GM18909 (cell line): ENCODE measurements around the gene DIMT1.

Experiments used
- ATAC-seq: cut with Tn5 transposase; IDR thresholded peaks from one replicate; pipeline ENCODE4 v1.9.1; 2021; ENCODE audit warnings: mild to moderate bottlenecking; ENCODE audit not compliant: unreplicated experiment, poor library complexity

The DIMT1 gene

DNA sequence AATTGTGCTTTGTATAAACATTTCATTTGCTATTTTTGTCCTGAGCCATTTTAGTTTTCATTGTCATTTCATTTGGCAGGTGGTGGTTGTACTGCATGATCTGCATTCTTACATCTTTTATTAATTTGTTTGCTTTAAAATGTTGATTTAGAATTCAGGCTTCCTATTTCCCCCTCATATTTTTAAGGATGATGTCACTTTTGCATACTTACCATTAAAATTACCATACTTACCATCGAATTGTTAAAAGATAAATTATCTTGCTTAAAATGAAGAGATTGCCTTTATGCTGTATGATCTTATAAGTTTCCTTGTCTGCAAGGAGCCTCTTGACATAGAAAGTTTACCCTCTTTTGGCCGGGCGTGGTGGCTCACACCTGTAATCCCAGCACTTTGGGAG lies 31.1 kb downstream of the DIMT1 start:
- ATAC-seq, result no peak

DNA sequence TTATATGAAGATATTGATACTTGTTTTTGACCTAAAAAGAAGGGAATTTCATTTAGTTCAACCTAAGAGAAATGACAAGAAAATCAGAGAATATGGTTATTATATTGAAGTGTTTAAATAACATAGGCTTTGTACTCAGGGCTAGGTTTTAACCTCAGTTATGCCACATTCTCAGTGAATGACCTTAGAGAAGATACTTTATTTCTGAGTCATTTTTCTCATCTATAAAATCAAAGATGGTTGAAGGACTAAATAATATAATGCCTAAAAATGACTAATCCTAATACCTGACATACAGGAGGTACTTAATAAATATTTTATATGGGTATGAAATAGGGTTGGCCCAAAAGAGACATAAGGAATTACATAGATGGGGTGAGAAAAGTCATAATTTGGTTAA lies 32.3 kb downstream of the DIMT1 start:
- ATAC-seq, result no peak

- ATAC-seq, result no peak
Observed at GRCh38 chr5:62369039-62369438, 34.7 kb downstream of the DIMT1 start.

DNA sequence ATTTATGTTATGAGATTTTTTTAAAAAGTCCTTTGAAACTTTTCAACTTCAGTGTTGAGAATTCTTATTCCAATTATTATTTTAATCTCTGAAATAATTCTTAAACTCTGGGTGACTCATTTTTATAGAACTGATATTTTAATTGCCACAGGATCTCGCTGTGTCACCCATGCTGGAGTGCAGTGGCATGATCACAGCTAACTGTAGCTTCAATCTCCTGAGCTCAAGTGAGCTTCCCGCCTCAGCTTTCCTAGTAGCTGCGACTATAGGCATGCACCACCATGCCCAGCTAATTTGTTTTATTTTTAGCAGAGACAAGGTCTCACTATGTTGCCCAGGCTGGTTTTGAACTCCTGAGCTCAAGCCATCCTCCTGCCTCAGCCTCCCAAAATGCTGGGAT lies 41.0 kb downstream of the DIMT1 start:
- no peak for ATAC-seq

- ATAC-seq, result peak; percentile 92
Observed at GRCh38 chr5:62354028-62354874, 49.5 kb downstream of the DIMT1 start.

DNA sequence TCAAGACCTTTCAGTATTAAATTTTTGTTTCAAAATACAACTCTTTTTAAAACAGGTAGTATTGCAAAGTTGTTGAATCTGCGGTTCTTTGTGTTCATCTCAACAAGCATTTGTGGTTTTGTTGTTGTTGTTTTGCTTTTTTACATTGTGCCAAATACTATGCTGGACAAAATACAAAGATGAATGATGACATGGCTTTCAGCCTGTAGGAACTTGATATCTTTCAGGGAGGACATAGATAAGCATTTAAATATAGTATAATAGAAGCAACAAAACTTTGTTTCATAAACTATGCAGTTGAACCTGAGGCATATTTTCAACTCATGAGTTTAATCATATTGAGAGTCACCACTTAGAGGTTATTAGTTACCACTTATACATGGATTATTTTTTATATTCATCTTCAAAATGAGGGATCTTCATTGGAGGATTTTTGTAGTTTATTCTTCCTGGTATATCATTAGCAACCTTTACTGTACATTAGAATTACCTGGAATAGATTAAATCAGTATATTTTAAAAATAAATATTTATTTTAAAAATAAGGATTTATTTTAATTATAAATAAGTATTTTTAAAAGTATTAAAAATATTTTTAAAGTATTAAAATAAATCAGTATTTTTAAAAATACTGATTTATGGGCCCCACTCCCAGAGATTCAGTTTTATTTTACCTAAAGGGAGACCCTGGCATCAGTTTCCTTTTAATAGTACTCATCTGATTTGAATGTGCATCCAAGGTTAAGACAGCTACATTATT lies 54.8 kb downstream of the DIMT1 start:
- ATAC-seq, result no peak

DNA sequence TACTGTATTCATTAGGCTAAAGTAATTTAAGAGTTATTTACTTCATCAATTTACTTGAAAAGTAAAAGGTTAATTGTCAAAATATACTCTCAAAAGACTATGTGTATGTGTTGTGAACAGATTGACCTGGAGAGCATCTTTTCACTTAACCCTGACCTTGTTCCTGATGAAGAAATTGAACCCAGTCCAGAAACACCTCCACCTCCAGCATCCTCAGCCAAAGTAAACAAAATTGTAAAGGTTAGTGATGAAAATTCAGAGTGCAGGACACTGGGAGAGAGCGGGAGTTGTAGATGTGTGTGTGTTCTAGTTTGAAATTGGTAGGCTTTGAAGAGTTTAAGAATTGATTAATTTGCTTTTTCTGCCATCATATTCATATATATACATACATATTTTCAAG lies 55.8 kb downstream of the DIMT1 start:
- no peak for ATAC-seq

DNA sequence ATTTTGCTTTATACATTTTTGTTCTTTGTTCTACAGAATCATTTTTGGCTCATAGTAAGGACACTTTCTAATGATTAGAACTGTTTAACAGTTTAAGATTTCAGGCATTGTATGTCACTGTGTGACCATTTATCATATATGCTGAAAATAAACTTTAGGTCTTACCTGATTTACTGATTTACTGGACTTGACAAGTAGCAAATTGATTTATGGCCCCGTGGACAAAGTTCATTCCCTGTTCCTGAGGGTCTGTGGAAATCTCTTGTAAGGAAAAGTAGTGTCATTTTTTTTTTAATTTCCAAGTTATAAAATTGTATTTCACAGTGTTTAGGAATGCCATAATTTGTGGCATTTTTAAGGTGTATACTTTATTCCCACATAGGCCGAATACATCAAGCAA lies 57.0 kb downstream of the DIMT1 start:
- no peak for ATAC-seq

- no peak for ATAC-seq
Observed at GRCh38 chr5:62343428-62343827, 60.3 kb downstream of the DIMT1 start.

DNA sequence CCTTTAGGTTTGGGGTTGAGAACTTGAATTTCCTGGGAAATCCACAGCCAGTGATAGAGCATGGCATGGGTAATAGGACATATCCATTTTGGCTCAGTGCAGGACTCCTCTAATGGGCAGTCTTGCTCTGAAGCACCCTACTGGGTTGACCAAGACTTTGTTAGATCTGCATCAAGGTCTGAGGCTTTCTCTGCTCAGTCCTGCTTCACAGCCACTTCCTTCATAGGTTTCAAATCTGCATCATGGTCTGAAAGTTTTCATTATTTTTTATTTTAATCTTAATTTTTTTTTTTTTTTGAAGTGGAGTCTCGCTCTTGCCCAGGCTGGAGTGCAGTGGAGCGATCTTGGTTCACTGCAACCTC lies 61.2 kb downstream of the DIMT1 start:
- peak; percentile 50 for ATAC-seq

DNA sequence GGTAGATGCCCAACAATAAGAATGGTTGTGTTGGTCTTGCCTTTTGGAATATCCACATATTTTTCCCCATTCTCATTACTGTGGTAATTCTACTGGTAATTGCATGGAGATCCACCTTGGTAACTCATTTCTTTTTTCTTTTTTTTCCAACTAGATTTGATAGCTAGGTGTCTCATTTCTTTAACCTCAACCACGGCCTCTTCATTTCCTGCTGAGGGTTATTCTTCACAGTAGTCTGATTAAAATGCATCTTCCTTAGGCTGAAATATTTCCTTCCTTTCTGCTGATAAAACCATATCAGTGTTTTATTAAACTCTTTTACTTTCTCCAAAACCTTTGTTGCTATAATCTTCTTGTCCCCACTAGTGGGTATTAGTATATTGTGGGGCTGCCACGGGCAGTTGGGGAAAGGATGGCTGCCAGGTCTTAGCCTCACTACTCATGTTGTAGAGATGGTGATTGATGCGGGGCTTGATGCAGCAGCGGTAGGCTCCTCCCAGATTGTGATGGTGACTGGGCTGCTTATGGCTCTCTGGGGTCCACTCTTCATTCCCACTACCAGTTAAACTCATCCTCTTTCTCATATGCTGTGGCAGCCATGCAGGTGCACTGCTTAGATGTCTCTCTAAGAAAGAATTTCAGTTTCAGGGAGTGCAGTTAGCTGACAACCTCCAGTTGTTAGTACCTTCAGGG lies 61.8 kb downstream of the DIMT1 start:
- ATAC-seq, result peak; percentile 78

- no peak for ATAC-seq
Observed at GRCh38 chr5:62340979-62341378, 62.7 kb downstream of the DIMT1 start.

- ATAC-seq, result no peak
Observed at GRCh38 chr5:62340392-62340791, 63.3 kb downstream of the DIMT1 start.
